ENCODE data around the gene CORO2B. TPM values are rescaled to one million over a fixed set of nuclear protein-coding genes. Genes with fewer than 3 reads are reported as not detected.

The CORO2B gene
- polyA plus RNA-seq, 1 of the 3 experiments (the other 2 are of a cell fraction): 3.6 TPM

- Histone ChIP-seq H4K20me1 (ENCODE audit: insufficient read depth) (no peaks in the 10 kb centered on the region), H3K9ac (no peak overlapping the region), H3K9me2 (no peaks in the 10 kb centered on the region), H3K4me3 (ENCODE audit: low read depth in 2 of 2, low read length in 1 of 2) (no peak overlapping the region), H2AFZ (ENCODE audit: low read depth) (no peak overlapping the region), H3K4me1 (ENCODE audit: control insufficient read depth in 1 of 2, insufficient read depth in 2 of 2, low read depth in 1 of 2, low read length in 1 of 2) (peaks cover 0 to 3% of the 10 kb centered on the region in 2 experiments; a peak in 1 of 4 replicates), H3K9me3 (no peaks in the 10 kb centered on the region), H3K27me3 (ENCODE audit: insufficient read depth) (no peaks in the 10 kb centered on the region; the same call in 1 of the 2 replicates), H3F3A (replicated peaks; ENCODE audit: insufficient read depth) (no peaks in the 10 kb centered on the region), H3K27ac (ENCODE audit: low read depth in 2 of 2, low read length in 1 of 2) (no peak overlapping the region), H3K4me2 (no peak overlapping the region), H3K79me2 (ENCODE audit: insufficient read depth) (no peaks in the 10 kb centered on the region), H3K36me3 (replicated peaks in 1 of 2; ENCODE audit: control insufficient read depth in 1 of 2, insufficient read depth in 2 of 2, low read length in 1 of 2) (no peaks in the 10 kb centered on the region)
- DNase-seq: peak; percentile 62
- TF ChIP-seq ELF1 (IDR thresholded peaks at IDR 0.05) (no peak), EP300 (IDR thresholded peaks at IDR 0.05; ENCODE audit: borderline replicate concordance in 1 of 2, low read depth in 1 of 2, low read length in 1 of 2) (peak in 1 of 2 experiments; percentile 62; a peak in 1 of 4 replicates), TCF12 (IDR thresholded peaks at IDR 0.05) (peak; percentile 46; the same call in 1 of the 2 replicates), RCOR1 (IDR thresholded peaks at IDR 0.05; ENCODE audit: low read length) (peak; percentile 99), NRF1 (IDR thresholded peaks at IDR 0.05; ENCODE audit: low read depth, low read length) (no peak), REST (IDR thresholded peaks at IDR 0.05; ENCODE audit: low read depth, low read length) (no peak), TAF1 (IDR thresholded peaks at IDR 0.05; ENCODE audit: borderline replicate concordance, low read depth, low read length) (no peak), FOXM1 (IDR thresholded peaks at IDR 0.05; ENCODE audit: low read depth) (no peak), EZH2phosphoT487 (IDR thresholded peaks at IDR 0.05; ENCODE audit: borderline replicate concordance, low read depth) (no peak), CTCF (IDR thresholded peaks at IDR 0.05) (no peak)
- ChIA-PET CTCF (interaction anchor here (0.6 to 1.7 kb wide), 3 partner anchors 12 to 126 kb away, joined by 3 to 9 read pairs (median 3); no protein-coding TSS in a partner anchor), POLR2A (no interaction called here)
- WGBS (ENCODE audit: low lambda C conversion rate): 17% methylated on average over 2 of the region's 2 CpGs
Observed at GRCh38 chr15:68749793-68750192, 171.0 kb downstream of the CORO2B start.

- CTCF ChIA-PET: interaction anchor here (1.0 kb wide), 1 partner anchor 173 kb away, joined by 4 read pairs; no protein-coding TSS in a partner anchor
- no peak overlapping the region for H3K9ac ChIP-seq
- no peaks in the 10 kb centered on the region for H3K36me3 ChIP-seq (replicated peaks in 1 of 2; ENCODE audit: control insufficient read depth in 1 of 2, insufficient read depth in 2 of 2, low read length in 1 of 2)
- H4K20me1 ChIP-seq (ENCODE audit: insufficient read depth): no peaks in the 10 kb centered on the region
- no peak for DNase-seq
- H3K79me2 ChIP-seq (ENCODE audit: insufficient read depth): no peaks in the 10 kb centered on the region
- no peak overlapping the region for H3K4me2 ChIP-seq
- H3K27ac ChIP-seq (ENCODE audit: low read depth in 2 of 2, low read length in 1 of 2): no peak overlapping the region
- no peaks in the 10 kb centered on the region for H3K9me2 ChIP-seq
- no peaks in the 10 kb centered on the region for H3K9me3 ChIP-seq
- H3K4me3 ChIP-seq (ENCODE audit: low read depth in 2 of 2, low read length in 1 of 2): no peak overlapping the region
- H3K27me3 ChIP-seq (ENCODE audit: insufficient read depth): no peaks in the 10 kb centered on the region; the same call in 1 of the 2 replicates
- peaks cover 0 to 3% of the 10 kb centered on the region in 2 experiments; a peak in 1 of 4 replicates for H3K4me1 ChIP-seq (ENCODE audit: control insufficient read depth in 1 of 2, insufficient read depth in 2 of 2, low read depth in 1 of 2, low read length in 1 of 2)
- H3F3A ChIP-seq (replicated peaks; ENCODE audit: insufficient read depth): no peaks in the 10 kb centered on the region
- no peak overlapping the region for H2AFZ ChIP-seq (ENCODE audit: low read depth)
- POLR2A ChIA-PET: interaction anchor here (0.6 kb wide), 1 partner anchor 12 kb away, joined by 3 read pairs; no protein-coding TSS in a partner anchor
- TF ChIP-seq ZBTB33 (IDR thresholded peaks at IDR 0.05; ENCODE audit: borderline replicate concordance, low read depth) (no peak), REST (IDR thresholded peaks at IDR 0.05; ENCODE audit: low read depth, low read length) (no peak), FOXJ3 (CRISPR knock-in tag; IDR thresholded peaks at IDR 0.05) (no peak), TCF12 (IDR thresholded peaks at IDR 0.05) (no peak), EP300 (IDR thresholded peaks at IDR 0.05; ENCODE audit: borderline replicate concordance in 1 of 2, low read depth in 1 of 2, low read length in 1 of 2) (no peak), USF2 (IDR thresholded peaks at IDR 0.05; ENCODE audit: borderline replicate concordance, low read depth, low read length) (no peak)
Observed at GRCh38 chr15:68751622-68752021, 172.8 kb downstream of the CORO2B start.
